NCI-H2171 treated with DMSO at 0.1 percent for 48 hours (cell line): ENCODE results near the gene IL36A.

Experiments
- DNase-seq: peaks from one replicate; lab custom pipeline; 2025; lab: John Stamatoyannopoulos, UW

IL36A gene

GRCh38 chr2:113050921-113051895 lies 45.9 kb downstream of the IL36A start:
- DNase-seq: no peak

GRCh38 chr2:113052396-113052917 lies 47.2 kb downstream of the IL36A start, which contains the start of gene IL36B:
TSS of gene IL36B (minus strand) at chr2:113052867.
- DNase-seq: no peak

GRCh38 chr2:113053666-113054065 lies 48.4 kb downstream of the IL36A start:
- no peak for DNase-seq

GRCh38 chr2:113054066-113054465 lies 48.8 kb downstream of the IL36A start:
- DNase-seq: no peak

DNA sequence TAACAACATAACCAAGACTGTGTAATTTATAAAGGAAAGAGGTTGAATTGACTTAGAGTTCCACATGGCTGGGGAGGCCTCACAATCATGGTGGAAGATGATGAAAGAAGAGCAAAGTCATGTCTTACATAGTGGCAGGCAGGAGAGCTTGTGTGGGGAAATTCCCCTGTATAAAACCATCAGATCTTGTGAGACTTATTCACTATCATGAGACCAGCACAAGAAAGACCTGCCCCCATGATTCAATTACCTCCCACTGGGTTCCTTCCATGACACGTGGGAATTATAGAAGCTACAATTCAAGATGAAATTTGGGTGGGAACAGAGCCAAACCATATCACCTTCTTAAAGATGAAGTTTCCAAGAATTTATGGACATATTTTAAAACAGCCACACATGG lies 51.3 kb downstream of the IL36A start:
- no peak for DNase-seq

GRCh38 chr2:113057117-113057516 lies 51.9 kb downstream of the IL36A start:
- no peak for DNase-seq
